A673 (cell line): ENCODE results near the gene ADARB2. TPM values are rescaled to one million over a fixed set of nuclear protein-coding genes. Genes with fewer than 3 reads are reported as not detected.

Source experiments
- BruUV-seq: library from RNA; stranded (reverse); fragments of 400-500 nt; replicated peaks from 2 replicates; lab custom pipeline; 2021; lab: Mats Ljungman, UMichigan
- CTCF ChIA-PET: fragments of 300-600 bp; sonication (Branson Sonifier 250); formaldehyde crosslinking; loops from one replicate; lab custom pipeline; 2022; ENCODE audit warnings: antibody characterized with exemption; lab: Charles Lee
- POLR2A ChIA-PET: fragments of 300-600 bp; sonication (Branson Sonifier 250); formaldehyde crosslinking; loops from one replicate; lab custom pipeline; 2022; ENCODE audit warnings: antibody characterized with exemption; ENCODE audit not compliant: low non-redundant PET; lab: Charles Lee
- DNase-seq: peaks from one replicate; pipeline ENCODE4 v3.0.0-alpha.2; 2015; ENCODE audit warnings: low spot score
- H3K27ac ChIP-seq: fragments of 200-600 bp; sonication (generic); 2 replicates; pipeline ENCODE4 v1.5.1; 2016; ENCODE audit warnings: mixed run types, low read depth, mild to moderate bottlenecking, mixed read lengths, antibody characterized with exemption, low read length; ENCODE audit not compliant: poor library complexity, severe bottlenecking
- H3K27me3 ChIP-seq: fragments of 200-600 bp; sonication (generic); replicated peaks from 2 replicates; pipeline ENCODE4 v1.6.1; 2017; ENCODE audit warnings: mixed run types, low read depth, mild to moderate bottlenecking, mixed read lengths, antibody characterized with exemption, low read length; ENCODE audit not compliant: insufficient read depth, poor library complexity
- H3K36me3 ChIP-seq: fragments of 200-600 bp; sonication (generic); 2 replicates; pipeline ENCODE4 v1.6.1; 2016; ENCODE audit warnings: mixed run types, mild to moderate bottlenecking, mixed read lengths, antibody characterized with exemption, low read length; ENCODE audit not compliant: insufficient read depth, poor library complexity, severe bottlenecking
- H3K4me1 ChIP-seq: fragments of 200-600 bp; sonication (generic); 2 replicates; pipeline ENCODE4 v1.6.1; 2017; ENCODE audit warnings: mixed run types, mild to moderate bottlenecking, mixed read lengths, antibody characterized with exemption, low read length; ENCODE audit not compliant: insufficient read depth, poor library complexity, severe bottlenecking
- H3K4me3 ChIP-seq: fragments of 200-600 bp; sonication (generic); 2 replicates; pipeline ENCODE4 v1.5.1; 2016; ENCODE audit warnings: low read depth, mixed run types, mild to moderate bottlenecking, mixed read lengths, low read length; ENCODE audit not compliant: poor library complexity, severe bottlenecking
- H3K9me3 ChIP-seq: fragments of 200-600 bp; sonication (generic); 2 replicates; pipeline ENCODE4 v1.6.1; 2016; ENCODE audit warnings: mixed run types, low read depth, mild to moderate bottlenecking, mixed read lengths, antibody characterized with exemption, low read length; ENCODE audit not compliant: poor library complexity, severe bottlenecking
- EZH2 ChIP-seq: fragments of 200-600 bp; sonication (generic); IDR thresholded peaks from 2 replicates; pipeline ENCODE4 v1.6.1; 2017; ENCODE audit warnings: borderline replicate concordance, low read depth, mild to moderate bottlenecking, mixed read lengths, antibody characterized with exemption, low read length; ENCODE audit not compliant: poor library complexity, severe bottlenecking
- intact Hi-C: fragments of 100-400 bp; cut with micrococcal nuclease; formaldehyde crosslinking; loops from one replicate; pipeline ENCODE4 v1.10.0; 2022; ENCODE audit not compliant: unreplicated experiment
- total RNA-seq: library from RNA; stranded (reverse); gene quantifications from 2 replicates; pipeline ENCODE4 v1.2.3, GENCODE V29; 2021
- TF ChIP-seq, protein P1 (sequence below): fragments of 300-800, 200-600 bp; sonication (generic); conservative IDR thresholded peaks from 2 replicates; pipeline ENCODE4 v1.5.1; 2017; ENCODE audit warnings: low read depth, mild to moderate bottlenecking, antibody characterized with exemption, low read length, moderate library complexity, mixed read lengths

The ADARB2 gene
- total RNA-seq, 1 experiment from 2014 or later: not detected

DNA sequence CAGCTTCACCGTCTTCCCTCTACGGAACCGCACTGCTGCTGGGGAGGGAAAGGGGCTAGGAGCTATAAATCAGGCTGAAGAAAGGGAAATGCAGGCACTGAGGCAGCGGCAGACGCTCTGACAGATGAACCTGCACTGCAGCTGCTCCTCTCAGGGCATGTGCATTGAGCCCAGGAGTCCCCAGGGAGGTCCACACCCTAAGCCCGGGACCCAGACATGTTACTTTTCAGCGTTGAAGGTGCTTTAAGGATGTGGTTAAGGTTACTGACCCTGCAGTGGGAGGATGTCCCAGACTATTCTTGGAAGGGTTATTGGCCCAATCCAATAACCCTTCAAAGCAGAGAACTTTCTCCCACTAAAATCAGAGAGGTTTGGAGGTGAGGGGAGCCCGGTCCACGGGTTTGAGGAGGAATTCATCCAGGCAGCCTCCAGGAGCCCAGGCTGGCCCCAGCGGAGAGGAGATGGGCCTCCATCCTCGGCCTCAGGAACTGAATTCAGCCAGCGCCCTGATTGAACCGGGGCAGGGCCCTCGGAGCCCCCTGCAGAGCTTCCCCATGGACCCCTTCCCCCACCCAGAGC is 75.4 kb downstream of the ADARB2 start:
- H3K36me3 ChIP-seq: no peaks in the 10 kb centered on the region
- H3K27me3 ChIP-seq: peaks cover 86% of the 10 kb centered on the region
- CTCF ChIA-PET: no interaction called here
- H3K27ac ChIP-seq: no peak overlapping the region
- DNase-seq: no peak
- POLR2A ChIA-PET: no interaction called here
- no peak overlapping the region for H3K4me3 ChIP-seq
- TF ChIP-seq, protein P1, sequence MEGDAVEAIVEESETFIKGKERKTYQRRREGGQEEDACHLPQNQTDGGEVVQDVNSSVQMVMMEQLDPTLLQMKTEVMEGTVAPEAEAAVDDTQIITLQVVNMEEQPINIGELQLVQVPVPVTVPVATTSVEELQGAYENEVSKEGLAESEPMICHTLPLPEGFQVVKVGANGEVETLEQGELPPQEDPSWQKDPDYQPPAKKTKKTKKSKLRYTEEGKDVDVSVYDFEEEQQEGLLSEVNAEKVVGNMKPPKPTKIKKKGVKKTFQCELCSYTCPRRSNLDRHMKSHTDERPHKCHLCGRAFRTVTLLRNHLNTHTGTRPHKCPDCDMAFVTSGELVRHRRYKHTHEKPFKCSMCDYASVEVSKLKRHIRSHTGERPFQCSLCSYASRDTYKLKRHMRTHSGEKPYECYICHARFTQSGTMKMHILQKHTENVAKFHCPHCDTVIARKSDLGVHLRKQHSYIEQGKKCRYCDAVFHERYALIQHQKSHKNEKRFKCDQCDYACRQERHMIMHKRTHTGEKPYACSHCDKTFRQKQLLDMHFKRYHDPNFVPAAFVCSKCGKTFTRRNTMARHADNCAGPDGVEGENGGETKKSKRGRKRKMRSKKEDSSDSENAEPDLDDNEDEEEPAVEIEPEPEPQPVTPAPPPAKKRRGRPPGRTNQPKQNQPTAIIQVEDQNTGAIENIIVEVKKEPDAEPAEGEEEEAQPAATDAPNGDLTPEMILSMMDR: no peak
- no peak for TF ChIP-seq EZH2
- H3K9me3 ChIP-seq: no peaks in the 10 kb centered on the region
- H3K4me1 ChIP-seq: no peaks in the 10 kb centered on the region
- BruUV-seq: no TSS peak
- intact Hi-C loops: no loop called here

DNA sequence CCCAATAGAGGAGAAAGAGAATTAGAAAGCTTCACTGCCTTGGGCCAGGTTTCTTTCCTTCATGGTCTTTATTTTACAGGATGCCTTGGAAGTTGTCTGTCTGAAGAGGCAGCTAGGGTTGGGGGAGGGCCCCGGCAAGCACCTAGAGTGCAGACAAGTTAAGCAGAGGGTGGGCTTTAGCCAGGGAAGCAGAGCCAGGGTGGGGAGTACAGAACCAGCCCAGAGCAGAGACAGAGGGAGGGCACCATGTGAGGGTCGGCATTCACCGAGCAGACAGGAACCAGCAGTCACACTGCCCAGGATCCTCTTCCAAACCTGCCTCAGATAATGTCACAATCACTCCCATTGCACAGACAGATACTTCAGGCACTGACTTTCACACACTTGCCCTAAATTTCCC is 75.9 kb downstream of the ADARB2 start:
- Histone ChIP-seq H3K36me3 (no peaks in the 10 kb centered on the region), H3K27ac (no peak overlapping the region), H3K4me3 (no peak overlapping the region), H3K27me3 (peaks cover 84% of the 10 kb centered on the region), H3K9me3 (no peaks in the 10 kb centered on the region), H3K4me1 (no peaks in the 10 kb centered on the region)
- BruUV-seq: no TSS peak
- no peak for TF ChIP-seq EZH2
- TF ChIP-seq, protein P1: no peak
- ChIA-PET CTCF (no interaction called here), POLR2A (no interaction called here)
- intact Hi-C loops: no loop called here
- DNase-seq: no peak

- DNase-seq: no peak
- no peaks in the 10 kb centered on the region for H3K36me3 ChIP-seq
- no peaks in the 10 kb centered on the region for H3K9me3 ChIP-seq
- no TSS peak for BruUV-seq
- ChIA-PET POLR2A (no interaction called here), CTCF (no interaction called here)
- intact Hi-C loops: no loop called here
- no peaks in the 10 kb centered on the region for H3K4me1 ChIP-seq
- no peak overlapping the region for H3K27ac ChIP-seq
- H3K27me3 ChIP-seq: peaks cover 86% of the 10 kb centered on the region
- TF ChIP-seq EZH2: no peak
- TF ChIP-seq, protein P1: no peak
- no peak overlapping the region for H3K4me3 ChIP-seq
These were observed 76.5 kb downstream of the ADARB2 start for GRCh38 chr10:1660815-1661214.
